NCI-H82 treated with DMSO at 0.1 percent for 48 hours (cell line): ENCODE measurements around the gene CYBC1.

ENCODE experiments used
- DNase-seq: peaks from one replicate; lab custom pipeline; 2025; ENCODE audit not compliant: unreplicated experiment; lab: John Stamatoyannopoulos, UW

CYBC1 gene

DNA sequence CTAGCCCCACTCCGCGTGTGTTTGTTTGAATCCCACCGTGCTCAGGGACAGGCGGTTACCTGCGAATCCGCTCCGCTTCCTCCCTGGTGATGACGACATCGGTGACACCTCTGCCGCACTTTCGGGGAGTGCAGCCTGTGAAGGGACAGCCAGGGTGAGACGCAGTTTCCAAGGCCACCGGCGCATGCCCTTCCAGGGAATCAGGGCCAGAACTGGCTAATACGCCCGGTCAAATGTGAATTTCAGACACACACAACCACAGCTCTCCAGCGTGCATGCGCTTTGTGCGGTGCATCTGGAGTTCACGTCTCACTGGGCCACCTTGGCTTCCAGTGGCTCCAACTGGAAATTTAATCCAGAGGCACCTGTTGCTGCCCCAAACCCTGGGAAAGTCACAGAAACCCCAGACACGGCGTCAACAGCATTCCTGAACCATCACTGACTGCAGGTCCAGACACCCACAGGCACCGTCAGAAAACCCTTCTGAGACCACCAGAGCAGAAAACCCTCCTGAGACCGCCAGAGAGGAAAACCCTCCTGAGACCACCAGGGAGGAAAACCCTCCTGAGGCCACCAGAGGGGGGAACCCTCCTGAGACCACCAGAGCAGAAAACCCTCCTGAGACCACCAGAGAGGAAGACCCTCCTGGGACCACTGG, 39.0 kb downstream of the CYBC1 start:
- no peak for DNase-seq

DNA sequence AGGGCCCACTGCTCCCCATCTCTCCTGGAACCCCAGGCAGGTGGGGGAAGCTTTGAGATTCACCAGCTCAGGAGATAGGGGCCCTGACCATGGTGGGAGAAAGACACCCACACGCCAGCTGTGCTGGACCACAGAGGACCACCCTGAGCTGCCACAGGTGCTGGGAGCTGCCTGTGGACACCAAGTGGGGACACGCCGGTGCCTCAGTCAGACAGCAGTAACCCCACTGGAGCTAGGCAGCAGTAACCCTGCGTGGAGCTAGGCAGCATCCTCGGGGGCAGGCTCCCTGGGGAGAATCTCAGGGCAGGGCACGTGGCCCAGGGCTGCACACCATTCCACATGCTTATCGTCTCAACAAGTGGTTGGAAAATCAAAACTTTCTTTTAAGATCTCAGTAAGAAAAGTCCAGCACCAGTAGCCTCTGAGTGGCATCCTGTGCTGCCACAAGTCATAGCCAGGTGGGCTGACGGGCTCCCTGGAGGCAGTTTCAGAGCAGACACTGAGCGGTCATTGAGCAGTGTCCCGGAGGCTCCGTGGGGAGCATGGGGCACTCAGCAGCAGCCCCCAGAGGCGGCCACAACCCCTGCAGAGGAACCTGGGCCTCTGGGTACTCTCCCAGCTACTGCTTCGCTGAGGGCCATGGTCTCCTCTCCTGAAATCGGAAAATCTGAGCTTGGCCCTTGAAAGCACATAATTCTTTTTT, 40.4 kb downstream of the CYBC1 start:
- DNase-seq: no peak

DNA sequence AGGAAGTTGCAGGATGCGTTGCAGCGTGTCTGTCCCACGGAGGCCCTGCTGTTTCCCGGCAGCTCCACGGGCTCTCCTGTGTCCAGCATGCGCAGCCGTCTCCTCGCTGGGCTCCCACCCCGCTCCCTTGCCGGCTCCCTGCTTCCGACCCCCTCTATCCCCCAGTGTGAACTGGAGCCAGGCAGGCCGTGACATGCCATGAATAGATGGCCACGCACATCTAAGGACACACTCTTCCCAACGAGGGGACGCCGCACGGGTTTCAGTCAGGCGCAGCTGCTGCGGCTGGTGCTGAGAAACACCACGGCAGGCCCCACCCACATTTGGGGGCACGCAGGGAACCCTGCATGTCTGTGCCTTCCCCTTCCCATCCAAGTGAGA, 41.6 kb downstream of the CYBC1 start:
- no peak for DNase-seq

DNA sequence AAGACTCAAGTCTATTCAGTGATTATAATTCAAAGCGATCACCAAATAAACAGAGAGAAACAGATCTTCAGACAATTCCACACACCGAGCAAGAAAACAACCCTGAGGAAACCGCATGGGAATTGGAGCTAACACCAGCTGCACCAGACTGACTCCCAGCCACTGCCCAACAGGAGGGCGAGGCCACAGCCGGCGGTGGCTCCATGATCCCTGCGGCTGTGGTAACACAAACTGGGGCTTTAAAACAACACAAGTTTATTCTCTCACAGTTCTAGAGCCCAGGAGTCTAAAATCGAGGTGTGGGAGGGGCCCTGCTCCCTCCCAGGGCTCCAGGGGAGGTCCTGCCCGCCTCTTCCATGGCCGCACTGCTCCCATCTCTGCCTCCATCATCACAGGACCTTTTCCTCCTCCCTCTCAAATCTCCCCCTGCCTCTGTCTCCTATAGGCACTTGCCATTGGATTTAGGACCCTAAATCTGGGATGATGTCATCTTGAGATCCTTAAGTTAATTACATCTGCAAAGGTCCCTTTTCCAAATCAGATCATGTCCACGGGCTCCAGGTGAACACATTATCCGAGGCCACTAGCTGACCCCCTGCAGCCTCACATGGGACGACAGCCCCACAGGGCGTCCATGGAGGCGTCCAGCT, 42.1 kb downstream of the CYBC1 start:
- no peak for DNase-seq

DNA sequence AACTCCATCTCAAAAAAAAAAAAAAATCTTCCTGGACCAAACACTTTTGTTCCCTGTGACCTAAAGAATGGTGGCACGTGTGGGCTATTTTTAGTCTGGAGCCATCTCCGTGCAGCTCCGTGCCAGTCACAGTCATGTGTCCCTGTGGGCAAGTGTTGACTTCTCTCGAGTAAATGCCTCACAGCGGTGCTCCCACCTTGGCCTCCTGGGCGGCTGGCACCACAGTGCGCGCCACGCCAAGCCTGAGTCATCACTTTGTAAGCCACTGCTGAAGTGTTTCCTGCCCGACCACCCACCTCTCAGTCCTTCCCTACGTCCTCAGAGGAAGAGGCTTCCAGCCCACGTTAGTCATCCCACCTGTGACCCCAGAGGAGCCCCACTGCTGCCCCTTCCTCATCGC, 43.3 kb downstream of the CYBC1 start:
- no peak for DNase-seq

DNA sequence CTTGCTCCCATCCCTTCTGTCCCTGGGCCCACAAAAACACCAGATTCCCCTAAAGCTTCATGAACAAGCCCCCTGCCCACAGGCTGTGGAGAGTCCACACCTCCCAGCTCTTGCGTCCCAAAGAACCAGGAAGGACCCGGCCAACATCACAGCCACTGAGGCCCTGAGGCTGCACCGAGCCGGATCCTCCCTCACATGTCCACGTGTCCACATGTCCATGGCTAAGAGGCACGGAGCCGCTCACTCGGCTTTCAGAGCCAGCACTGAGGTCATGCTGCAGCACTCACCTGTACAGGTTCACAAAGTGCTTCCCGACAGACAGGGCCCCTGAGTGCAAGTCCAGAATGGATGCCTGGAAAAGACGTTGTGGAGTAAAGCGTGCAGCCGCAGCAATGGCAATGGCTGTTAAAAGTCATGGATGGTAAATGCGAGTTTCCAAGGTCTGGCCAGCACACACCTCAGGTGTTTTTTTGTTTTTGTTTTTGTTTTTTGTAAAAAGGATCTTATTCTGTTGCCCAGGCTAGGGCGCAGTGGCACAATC, 44.4 kb downstream of the CYBC1 start:
- no peak for DNase-seq

DNA sequence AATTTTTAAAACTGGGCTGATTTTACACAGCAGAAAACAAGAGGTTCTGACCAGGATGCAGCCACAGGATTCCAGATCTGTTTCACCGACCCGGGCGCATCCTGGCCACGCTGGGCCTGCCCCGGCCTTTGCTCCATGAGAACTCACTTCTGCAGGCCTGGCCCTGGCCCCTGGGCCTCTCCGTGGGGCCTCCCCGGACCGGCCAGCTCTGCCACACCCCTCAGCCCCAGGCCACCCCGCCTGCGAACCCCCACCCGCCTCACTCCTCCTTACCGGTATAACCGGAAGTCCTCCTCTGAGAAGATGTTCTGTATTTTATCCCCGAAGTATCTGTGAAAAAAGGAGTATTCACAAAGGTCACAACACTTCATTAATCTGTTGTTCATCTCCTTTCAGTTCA, 45.5 kb downstream of the CYBC1 start:
- DNase-seq: no peak

DNA sequence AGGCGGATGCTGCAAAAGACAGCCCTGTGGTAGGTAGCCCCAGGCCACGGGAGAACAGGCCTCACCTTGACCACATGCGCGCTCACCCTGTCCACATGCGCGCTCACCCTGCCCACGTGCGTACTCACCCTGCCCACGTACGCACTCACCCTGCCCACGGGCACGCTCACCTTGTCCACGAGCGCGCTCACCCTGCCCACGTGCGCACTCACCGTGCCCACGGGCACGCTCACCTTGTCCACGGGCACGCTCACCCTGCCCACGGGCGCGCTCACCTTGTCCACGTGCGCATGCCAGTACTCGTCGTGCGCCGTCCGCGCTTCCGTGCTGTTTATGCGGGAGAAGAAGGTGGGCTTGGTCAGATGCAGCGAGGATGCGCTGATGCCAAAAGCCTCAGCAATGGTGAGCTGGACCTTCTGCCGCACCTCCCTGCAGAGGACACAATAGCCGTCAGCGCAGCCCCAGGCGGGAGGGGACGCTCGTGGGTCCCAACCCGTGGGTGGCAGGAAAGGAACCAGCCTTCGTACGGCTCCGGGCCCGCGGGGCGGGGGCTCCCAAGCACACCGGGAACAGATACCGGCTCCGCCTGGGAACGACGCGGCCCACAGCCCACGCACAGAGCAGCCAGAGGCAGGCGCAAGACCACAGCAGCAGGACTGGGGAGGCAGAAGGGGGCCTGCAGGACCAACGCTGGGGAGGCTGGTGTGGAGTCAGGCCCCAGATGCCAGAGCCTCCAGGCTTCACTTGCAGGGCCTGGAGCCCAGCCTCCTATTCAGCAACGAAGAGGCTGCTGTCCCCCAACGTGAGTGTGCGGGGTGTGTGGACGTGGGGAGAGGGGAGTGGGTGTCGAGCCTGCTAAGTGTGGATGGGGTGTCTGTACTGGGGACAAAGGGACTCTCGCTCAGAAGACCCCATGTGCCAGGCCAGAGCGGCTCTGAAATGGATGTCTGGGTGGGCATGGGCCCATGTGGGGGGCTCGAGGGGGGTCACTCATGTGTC, 46.6 kb downstream of the CYBC1 start:
- DNase-seq: no peak

DNA sequence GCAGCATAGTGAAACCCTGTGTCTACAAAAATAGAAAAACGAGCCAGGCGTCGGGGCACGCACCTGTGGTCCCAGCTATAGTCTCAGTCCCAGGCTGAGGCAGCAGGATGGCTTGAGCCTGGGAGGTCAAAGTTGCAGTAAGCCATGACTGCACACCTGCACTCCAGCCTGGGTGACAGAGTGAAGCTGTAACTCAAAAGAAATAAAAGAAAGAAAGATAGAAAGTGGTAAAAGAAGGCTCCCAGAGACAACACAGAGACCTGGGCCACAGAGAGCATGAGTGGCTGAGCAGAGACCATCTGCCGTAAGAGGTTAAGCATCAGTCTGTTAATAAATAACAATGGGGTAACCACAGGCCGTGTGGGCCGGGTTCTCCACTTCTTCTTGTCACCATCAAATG, 47.7 kb downstream of the CYBC1 start:
- no peak for DNase-seq

DNA sequence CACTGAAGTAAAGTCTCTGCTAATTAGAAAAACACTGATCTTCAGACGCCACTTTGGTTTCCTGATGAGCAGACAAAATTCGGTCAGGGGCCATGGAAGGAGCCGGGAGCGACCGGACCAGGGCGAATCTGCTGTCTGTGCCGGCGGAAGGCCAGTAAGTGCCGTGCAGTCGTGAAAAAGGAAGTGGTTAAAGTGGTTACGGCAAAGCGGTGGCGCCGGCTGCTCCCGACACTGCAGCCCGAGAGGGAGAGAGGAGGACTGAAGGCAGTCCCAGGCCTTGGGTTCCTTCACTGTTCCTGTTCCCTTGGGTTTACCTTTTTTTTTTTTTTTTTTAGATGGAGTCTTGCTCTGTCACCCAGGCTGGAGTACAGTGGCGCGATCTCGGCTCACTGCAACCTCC, 49.7 kb downstream of the CYBC1 start:
- DNase-seq: no peak

DNA sequence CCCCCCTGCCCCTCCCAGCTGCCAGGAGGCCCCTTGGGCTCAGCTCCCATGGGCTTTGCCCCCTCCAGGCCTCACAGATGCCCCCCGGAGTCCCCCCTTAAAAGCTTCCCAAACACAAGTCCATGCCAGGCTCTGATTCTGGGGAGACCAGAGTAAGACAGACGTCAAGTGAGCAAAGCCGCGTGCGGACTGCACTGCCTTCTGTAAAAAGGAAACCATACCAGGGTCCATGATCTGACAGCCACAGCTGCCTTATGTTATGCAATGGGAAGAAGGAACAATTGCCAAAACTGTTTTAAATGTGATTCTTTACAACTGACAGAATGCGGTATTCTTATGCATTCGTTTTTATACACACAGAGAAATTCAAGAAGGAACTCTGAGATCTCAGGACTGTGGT, 50.3 kb downstream of the CYBC1 start:
- DNase-seq: no peak

DNA sequence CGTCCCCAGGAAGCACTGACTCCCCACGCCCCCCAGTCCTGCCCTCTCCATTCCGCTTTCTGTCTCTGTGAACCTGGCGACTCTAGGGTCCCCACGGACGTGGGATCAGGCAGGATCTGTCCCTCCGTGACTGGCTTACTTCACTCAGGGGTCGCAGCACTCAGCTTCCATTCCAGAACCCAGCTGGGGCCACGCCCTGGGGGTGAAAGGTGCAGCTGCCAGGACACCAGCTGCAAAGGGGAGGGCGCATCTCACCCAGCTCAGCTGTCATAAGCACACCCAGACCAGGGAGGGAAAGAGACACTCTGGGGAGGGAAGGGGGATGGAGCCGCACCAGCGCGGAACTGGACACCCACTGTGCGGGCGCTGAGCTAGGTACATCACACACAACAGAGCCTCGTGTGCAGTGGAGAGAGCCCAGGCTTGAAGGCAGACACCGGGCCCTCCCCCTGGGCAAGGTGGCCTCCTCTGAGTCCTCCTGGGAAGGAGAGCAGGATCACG, 50.9 kb downstream of the CYBC1 start:
- DNase-seq: no peak

DNA sequence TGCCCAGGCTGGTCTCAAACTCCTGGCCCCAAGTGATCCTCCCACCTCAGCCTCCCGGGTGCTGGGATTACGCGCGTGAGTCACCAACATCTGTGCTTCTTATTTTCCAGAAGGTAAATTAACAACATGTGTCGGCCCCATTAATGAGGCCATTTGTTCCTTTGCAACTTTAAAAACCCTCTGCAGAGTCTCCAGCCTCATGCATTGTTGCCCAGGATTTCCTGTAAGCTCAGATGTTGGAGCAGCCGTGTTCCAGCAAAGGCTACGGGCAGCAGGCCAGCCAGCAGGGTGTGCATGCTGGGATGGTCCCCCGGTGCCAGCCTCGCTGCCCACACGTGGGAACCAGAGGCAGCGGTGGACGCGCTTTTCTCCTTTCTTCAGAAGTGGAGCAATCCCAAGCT, 51.5 kb downstream of the CYBC1 start:
- no peak for DNase-seq

DNA sequence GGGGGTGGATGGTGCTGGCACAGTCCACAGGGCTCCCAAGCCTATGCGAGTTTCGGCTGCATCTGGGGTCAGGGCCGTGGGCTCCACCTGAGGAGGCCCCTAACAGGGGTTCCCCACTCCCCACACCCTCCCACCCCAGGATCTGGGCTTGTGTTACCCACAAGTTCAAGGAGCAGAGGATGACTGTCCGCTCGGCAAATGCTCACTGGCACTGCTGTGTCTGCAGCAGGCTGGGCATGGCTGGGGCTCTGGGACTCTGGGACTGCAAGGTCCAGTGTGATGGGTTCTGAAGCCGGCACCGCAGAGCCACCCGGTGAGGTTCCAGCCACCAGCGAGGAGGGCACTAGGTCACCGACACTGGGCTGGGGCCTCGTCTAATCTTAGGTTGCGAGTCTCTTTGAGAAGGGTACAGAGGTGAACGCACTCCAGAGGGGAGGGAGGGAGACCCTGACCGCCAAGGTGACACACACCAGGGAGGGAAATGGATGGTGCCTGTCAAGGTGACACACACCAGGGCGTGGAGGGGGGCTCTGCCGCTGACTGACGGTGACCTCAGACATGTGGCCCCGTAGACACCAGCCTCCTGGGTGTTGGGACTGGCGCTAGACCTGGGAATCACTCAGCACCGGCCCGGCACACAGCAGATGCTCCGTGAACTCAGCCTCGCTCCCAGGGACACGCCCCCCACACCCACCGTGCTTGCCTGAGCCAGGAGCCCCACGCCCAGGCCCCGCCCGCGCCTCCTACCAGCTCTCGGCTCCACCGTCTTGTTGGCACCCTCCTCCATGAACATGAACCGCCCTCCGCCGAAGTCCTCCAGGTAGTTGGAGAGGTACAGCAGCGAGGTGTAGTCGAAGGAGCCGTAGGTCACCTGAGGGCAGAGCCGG, 52.9 kb downstream of the CYBC1 start:
- no peak for DNase-seq

DNA sequence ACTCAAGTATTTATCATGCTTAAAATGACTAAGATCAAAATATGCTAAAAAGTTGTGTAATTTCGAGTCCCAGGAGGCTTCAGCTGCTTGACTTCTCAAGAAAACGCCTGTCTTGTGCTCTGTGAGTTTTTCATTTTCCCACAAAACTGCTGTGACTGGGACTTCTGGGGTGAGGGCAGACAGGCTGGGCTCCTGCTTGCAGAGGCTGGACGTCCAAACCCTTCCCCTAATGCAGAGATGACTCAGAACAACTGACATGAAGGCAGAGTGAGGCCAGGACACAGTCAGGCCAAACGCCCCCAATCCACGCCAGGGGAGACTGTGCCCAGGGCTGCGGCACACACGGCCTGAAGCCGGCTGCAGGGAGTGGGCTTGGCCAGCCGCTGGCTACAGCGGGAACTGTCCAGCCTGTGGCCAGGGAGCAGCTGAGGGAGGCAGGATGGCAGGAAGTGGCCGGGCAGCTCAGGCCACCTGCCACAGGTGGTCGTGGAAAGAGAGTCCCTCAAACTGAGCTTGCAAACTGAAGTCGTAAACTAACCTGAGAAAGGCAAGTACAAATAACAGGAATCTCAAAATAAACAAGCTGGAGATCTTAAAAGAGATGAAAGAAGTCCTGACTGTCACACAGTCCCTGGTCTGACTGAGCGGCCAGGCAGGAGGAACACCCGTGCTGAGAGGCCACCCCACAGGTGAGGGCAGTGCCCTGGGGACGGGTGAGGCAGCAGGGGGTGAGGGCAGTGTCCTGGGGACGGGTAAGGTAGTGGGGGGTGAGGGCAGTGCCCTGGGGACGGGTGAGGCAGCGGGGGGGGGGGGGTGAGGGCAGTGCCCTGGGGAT, 53.7 kb downstream of the CYBC1 start:
- no peak for DNase-seq

DNA sequence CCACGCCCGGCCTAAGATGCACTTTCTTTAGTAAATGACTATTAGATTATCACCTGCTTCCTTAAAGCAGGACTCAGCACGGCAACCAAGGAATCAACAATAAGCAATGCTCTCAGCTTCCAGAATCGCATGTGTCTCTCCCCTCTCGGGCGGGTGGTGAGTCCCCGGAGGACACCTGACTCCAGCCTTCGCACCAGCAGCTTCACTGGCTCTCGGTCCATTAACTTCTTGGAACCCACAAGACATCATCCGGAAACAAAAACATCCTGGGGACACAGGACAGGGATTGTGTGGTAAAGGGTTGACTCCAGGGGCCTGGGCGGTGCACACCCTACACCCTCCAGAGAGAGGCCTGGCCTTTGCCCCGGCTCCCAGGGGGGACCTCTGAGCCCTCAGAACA, 56.3 kb downstream of the CYBC1 start:
- no peak for DNase-seq

DNA sequence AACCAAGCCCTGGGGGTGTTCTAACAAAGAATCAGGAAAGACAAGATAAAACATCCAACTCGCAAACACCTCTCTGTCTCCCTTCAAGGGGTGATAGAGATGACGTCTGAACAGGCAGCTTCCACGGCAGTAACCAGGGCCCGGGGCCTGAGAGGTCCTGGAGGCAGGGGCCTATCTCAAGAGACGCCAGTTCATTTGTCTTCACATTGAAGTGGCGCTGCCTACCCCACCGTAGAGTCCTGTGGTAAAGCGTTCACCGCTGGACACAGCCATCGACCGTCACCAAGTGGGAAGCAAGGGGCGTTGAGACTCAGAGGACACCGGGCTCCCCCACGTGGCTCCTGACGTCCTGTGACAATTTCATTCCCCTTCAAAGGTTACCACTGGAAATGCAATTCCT, 57.6 kb downstream of the CYBC1 start:
- DNase-seq: no peak
